Right lobe of liver (tissue), 6 donors: Measurements from ENCODE around the gene MAST4. TPM values are rescaled to one million over a fixed set of nuclear protein-coding genes. Genes with fewer than 3 reads are reported as not detected.
A peak's percentile ranks its signal among the peaks of the same experiment; 100 is the strongest.

ENCODE experiments used
- ATAC-seq, 4 donors: fragments of 200-7000 bp; cut with Tn5 transposase; one replicate each; pipeline ENCODE4 v1.9.1; 2020; ENCODE audit warnings: mild to moderate bottlenecking in 4 of 4, moderate library complexity in 4 of 4
- DNase-seq, 3 donors: peaks; one replicate each; pipeline ENCODE4 v3.0.0-alpha.2; 2020
- H3K27ac ChIP-seq, 3 donors: fragments of 200-600 bp; one replicate each; pipeline ENCODE4 v1.8.0; 2022
- H3K27me3 ChIP-seq, 2 donors: fragments of 200-600 bp; one replicate each; pipeline ENCODE4 v1.8.0; 2022
- H3K36me3 ChIP-seq, 4 donors: fragments of 200-600 bp; sonication (generic) in 1 of 4; one replicate each; pipeline versions ENCODE4 v1.5.1 to v1.8.0; 2017 to 2022; ENCODE audit warnings: control low read depth in 1 of 4
- H3K4me1 ChIP-seq, 4 donors: fragments of 200-600 bp; sonication (generic) in 1 of 4; one replicate each; pipeline versions ENCODE4 v1.5.1 to v1.8.0; 2017 to 2022; ENCODE audit warnings: control low read depth in 1 of 4
- H3K4me3 ChIP-seq, 3 donors: fragments of 200-600 bp; one replicate each; pipeline ENCODE4 v1.8.0; 2022
- H3K9me3 ChIP-seq, 4 donors: fragments of 200-600 bp; sonication (generic) in 1 of 4; one replicate each; pipeline versions ENCODE4 v1.5.1 to v1.8.0; 2017 to 2022; ENCODE audit warnings: control low read depth in 1 of 4
- CTCF ChIP-seq, 4 donors: fragments of 200-600 bp in 3 of 4; fragments of 450-650 bp in 1 of 4; IDR thresholded peaks; one replicate each; pipeline versions ENCODE4 v1.5.1 to v1.8.0; 2016 to 2022; ENCODE audit warnings: antibody characterized with exemption in 4 of 4, mild to moderate bottlenecking in 2 of 4
- POLR2A ChIP-seq: fragments of 450-650 bp; IDR thresholded peaks from one replicate; pipeline ENCODE4 v1.6.1; 2017; ENCODE audit warnings: antibody characterized with exemption, mild to moderate bottlenecking
- WGBS: methylation state at CpG from one replicate; pipeline ENCODE4 v1.1.6; 2018; ENCODE audit warnings: low coverage, low lambda C conversion rate; ENCODE audit not compliant: insufficient coverage; ENCODE audit errors: missing lambda C conversion rate; 5-methylcytosine and 5-hydroxymethylcytosine counted together
- intact Hi-C, 2 donors: fragments of 100-400 bp; cut with DNase I; formaldehyde crosslinking; loops; one replicate each; pipeline versions ENCODE4 v1.11.2 to v1.14.1; 2022
- total RNA-seq, 6 experiments: library from RNA; depleted of rRNA in 2 of 6; stranded (reverse); fragments of >200 nt in 2 of 6; fragmentation: NEBNext Ultra II Directional in 3 of 6; extraction: Animal tissue kit (Norgen Biotek cat#: 25700) in 3 of 6; gene quantifications; one replicate each; pipeline versions ENCODE4 v1.1.0 to v1.2.4, GENCODE V29; 2016 to 2023
- donor health status: DM: no; HTN: yes; CAD: no.
- donor health status: DM: no; HTN: no; CAD: no.
- donor health status: DM: no; HTN: no; CAD: no.
- donor health status: DM: no; HTN: yes; CAD: no.
- donor health status: DM: no; HTN: yes; CAD: no.

Gene MAST4
- total RNA-seq, 6 experiments from 2014 or later: 9.4 to 23.5 (median 13.9) TPM

- Histone ChIP-seq H3K4me1 (no peaks in the 10 kb centered on the region), H3K9me3 (no peaks in the 10 kb centered on the region), H3K27ac (no peak overlapping the region), H3K4me3 (no peak overlapping the region), H3K36me3 (no peaks in the 10 kb centered on the region), H3K27me3 (no peaks in the 10 kb centered on the region)
- intact Hi-C loops: no loop called here
- ATAC-seq: no peak
- TF ChIP-seq POLR2A (no peak), CTCF (IDR thresholded peaks at IDR 0.05) (peak in 3 of 4 donors; percentile 13 to 25 (median 19))
- WGBS: 77% methylated on average over 2 of the region's 2 CpGs
- no peak for DNase-seq
These were observed 128.4 kb downstream of the MAST4 start for GRCh38 chr5:66724349-66725139.

GRCh38 chr5:66727630-66728029, 131.4 kb downstream of the MAST4 start:
- TF ChIP-seq POLR2A: no peak
- no peak for TF ChIP-seq CTCF (IDR thresholded peaks at IDR 0.05)
- ATAC-seq: peak in 3 of 4 donors; percentile 30 to 65 (median 52)
- no peak overlapping the region for H3K27ac ChIP-seq
- WGBS: 25% methylated on average over 1 of the region's 2 CpGs
- no peak overlapping the region for H3K4me3 ChIP-seq
- H3K36me3 ChIP-seq: no peaks in the 10 kb centered on the region
- H3K9me3 ChIP-seq: no peaks in the 10 kb centered on the region
- no peaks in the 10 kb centered on the region for H3K4me1 ChIP-seq
- DNase-seq: no peak
- no peaks in the 10 kb centered on the region for H3K27me3 ChIP-seq
- intact Hi-C loops: no loop called here

- H3K4me3 ChIP-seq: no peak overlapping the region
- no peak overlapping the region for H3K27ac ChIP-seq
- TF ChIP-seq CTCF (IDR thresholded peaks at IDR 0.05) (no peak), POLR2A (no peak)
- intact Hi-C loops: no loop called here
- no peaks in the 10 kb centered on the region for H3K27me3 ChIP-seq
- no peaks in the 10 kb centered on the region for H3K36me3 ChIP-seq
- no peaks in the 10 kb centered on the region for H3K4me1 ChIP-seq
- 79% methylated on average over 1 of the region's 1 CpG for WGBS
- no peaks in the 10 kb centered on the region for H3K9me3 ChIP-seq
- DNase-seq (no peak), ATAC-seq (no peak)
These were observed 131.9 kb downstream of the MAST4 start for GRCh38 chr5:66728049-66728448.

DNA sequence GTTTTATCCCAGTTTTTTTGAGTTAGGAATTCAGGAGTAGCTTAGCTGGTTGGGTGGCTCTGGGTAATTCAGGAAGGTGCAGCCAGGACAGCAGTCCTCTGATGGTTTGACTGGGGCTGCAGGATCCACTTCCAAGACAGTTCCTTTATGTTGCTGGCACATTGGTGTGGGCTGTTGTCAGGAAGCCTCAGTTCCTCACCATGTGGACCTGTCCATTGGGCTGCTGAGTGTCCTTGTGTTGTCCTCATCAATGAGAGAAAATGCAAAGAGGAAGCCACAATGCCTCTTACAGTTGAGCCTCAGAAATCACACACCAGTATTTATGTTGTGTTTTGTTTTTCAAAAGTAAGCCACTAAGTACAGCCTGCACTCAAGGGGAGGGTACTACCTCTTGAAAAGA, 140.9 kb downstream of the MAST4 start:
- Histone ChIP-seq H3K36me3 (no peaks in the 10 kb centered on the region), H3K27ac (no peak overlapping the region), H3K27me3 (no peaks in the 10 kb centered on the region), H3K4me1 (peaks cover 0 to 14% (median 0%) of the 10 kb centered on the region in 4 donors), H3K4me3 (no peak overlapping the region), H3K9me3 (no peaks in the 10 kb centered on the region)
- intact Hi-C loops: no loop called here
- TF ChIP-seq CTCF (IDR thresholded peaks at IDR 0.05): no peak
- no peak for TF ChIP-seq POLR2A
- DNase-seq: no peak
- no peak for ATAC-seq
